H1 (cell line): ENCODE measurements around the gene ATAD3B. TPM values are rescaled to one million over a fixed set of nuclear protein-coding genes. Genes with fewer than 3 reads are reported as not detected.

Experiments used
- HDAC6 ChIP-seq: IDR thresholded peaks from one replicate; pipeline ENCODE4 v1.7.1; 2012; ENCODE audit warnings: low read depth, mild to moderate bottlenecking, inconsistent platforms, low read length, moderate library complexity
- POLR2A ChIP-seq, 2 experiments: IDR thresholded peaks; 1 replicate in 1 of 2; 2 replicates in 1 of 2; pipeline ENCODE4 v1.6.1; 2011; ENCODE audit warnings: low read depth in 2 of 2, low read length in 2 of 2, mild to moderate bottlenecking in 2 of 2; ENCODE audit errors: control extremely low read depth in 1 of 2
- RNF2 ChIP-seq: fragments of 200-900, 300-1000 bp; sonication (generic); IDR thresholded peaks from 2 replicates; pipeline ENCODE4 v1.7.1; 2016; ENCODE audit warnings: borderline replicate concordance, low read depth, mild to moderate bottlenecking, antibody characterized with exemption, low read length; ENCODE audit not compliant: poor library complexity, severe bottlenecking; ENCODE audit errors: missing control alignments
- SP4 ChIP-seq: IDR thresholded peaks from 2 replicates; pipeline ENCODE4 v1.6.1; 2012; ENCODE audit warnings: low read length, inconsistent platforms
- TAF7 ChIP-seq: optimal IDR thresholded peaks from 2 replicates; pipeline ENCODE3; 2011; ENCODE audit warnings: low read depth, mild to moderate bottlenecking, inconsistent platforms, low read length, moderate library complexity, borderline replicate concordance
- polyA plus RNA-seq, 7 experiments: library from polyadenylated mRNA; depleted of rRNA in 3 of 7; stranded (reverse) in 5 of 7; unstranded in 2 of 7; fragments of >200 nt in 5 of 7; fragments of 200-250 nt in 2 of 7; gene quantifications; 1 replicate in 5 of 7; 2 replicates in 1 of 7; 4 replicates in 1 of 7; pipeline versions ENCODE4 v1.2.1 to v1.2.3, GENCODE V29; 2011 to 2013; ENCODE audit warnings: missing spikeins in 2 of 7, mixed read lengths in 2 of 7
- total RNA-seq: library from RNA; stranded (reverse); fragmentation: NEBNext Ultra II Directional; extraction: Animal tissue kit (Norgen Biotek cat#: 25700); gene quantifications from 2 replicates; pipeline ENCODE4 v1.2.1, GENCODE V29; 2021
- TF ChIP-seq, protein P1 (sequence below), 3 experiments: IDR thresholded peaks; 1 replicate in 2 of 3; 2 replicates in 1 of 3; pipeline versions ENCODE4 v1.5.1 to v1.6.1; 2011; ENCODE audit warnings: low read length in 3 of 3, mild to moderate bottlenecking in 3 of 3, inconsistent platforms in 2 of 3, low read depth in 1 of 3, moderate library complexity in 1 of 3; ENCODE audit not compliant: insufficient read depth in 1 of 3; ENCODE audit errors: control extremely low read depth in 1 of 3

Gene ATAD3B
- total and polyA plus RNA-seq, 2 of the 8 experiments (the other 6 are each of a cell fraction or from before 2014, with no cell fraction given) = 31.3 to 63.0 TPM

DNA sequence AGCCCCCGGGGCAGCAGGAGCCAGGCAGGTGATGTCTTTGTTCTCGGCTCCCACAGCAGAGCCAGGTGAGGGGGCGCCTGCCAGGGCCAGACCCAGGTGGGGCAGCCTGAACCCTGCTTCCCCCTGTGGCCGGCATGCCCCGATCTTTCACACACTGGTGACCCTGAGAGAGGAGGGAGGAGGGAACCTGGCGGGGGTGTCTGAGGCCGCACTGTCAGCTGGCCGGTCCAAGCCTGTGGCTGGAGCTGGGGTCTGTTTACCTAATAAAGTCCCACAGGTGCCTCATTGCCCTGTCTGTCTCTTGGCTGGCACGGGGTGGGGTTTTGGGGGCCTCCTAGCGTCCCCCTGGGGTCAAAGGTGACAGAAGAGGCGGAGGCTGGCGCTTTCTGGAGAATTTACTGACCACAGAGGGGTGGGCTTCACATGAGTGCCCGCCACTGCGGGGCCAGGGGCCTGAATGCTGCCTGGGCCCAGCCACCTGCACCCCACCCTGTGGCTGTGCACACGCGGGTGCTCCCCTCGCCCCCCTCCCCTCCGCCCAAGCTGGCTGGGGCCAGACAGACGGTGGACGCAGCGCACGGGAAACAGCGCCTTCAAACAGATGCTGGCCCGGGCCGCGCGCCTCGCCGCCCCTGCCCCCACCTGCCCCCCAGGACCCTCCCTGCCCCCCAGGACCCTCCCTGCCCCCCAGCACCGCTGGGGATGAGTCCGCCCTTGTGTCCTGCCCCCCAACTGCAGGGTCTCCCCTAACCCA lies 63.0 kb downstream of the ATAD3B start (continued):
- TF ChIP-seq HDAC6 = no peak
- TF ChIP-seq TAF7 = no peak
- TF ChIP-seq POLR2A (IDR thresholded peaks at IDR 0.05; ENCODE audit: control extremely low read depth in 1 of 2, low read depth in 2 of 2, low read length in 2 of 2) = no peak
- no peak for TF ChIP-seq SP4
- TF ChIP-seq, protein P1, sequence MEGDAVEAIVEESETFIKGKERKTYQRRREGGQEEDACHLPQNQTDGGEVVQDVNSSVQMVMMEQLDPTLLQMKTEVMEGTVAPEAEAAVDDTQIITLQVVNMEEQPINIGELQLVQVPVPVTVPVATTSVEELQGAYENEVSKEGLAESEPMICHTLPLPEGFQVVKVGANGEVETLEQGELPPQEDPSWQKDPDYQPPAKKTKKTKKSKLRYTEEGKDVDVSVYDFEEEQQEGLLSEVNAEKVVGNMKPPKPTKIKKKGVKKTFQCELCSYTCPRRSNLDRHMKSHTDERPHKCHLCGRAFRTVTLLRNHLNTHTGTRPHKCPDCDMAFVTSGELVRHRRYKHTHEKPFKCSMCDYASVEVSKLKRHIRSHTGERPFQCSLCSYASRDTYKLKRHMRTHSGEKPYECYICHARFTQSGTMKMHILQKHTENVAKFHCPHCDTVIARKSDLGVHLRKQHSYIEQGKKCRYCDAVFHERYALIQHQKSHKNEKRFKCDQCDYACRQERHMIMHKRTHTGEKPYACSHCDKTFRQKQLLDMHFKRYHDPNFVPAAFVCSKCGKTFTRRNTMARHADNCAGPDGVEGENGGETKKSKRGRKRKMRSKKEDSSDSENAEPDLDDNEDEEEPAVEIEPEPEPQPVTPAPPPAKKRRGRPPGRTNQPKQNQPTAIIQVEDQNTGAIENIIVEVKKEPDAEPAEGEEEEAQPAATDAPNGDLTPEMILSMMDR (IDR thresholded peaks at IDR 0.05; ENCODE audit: control extremely low read depth in 1 of 3, insufficient read depth in 1 of 3, low read depth in 1 of 3, low read length in 3 of 3) = no peak
- TF ChIP-seq RNF2 = no peak
